HCT116 (cell line): ENCODE data around the gene GNG12. TPM values are rescaled to one million over a fixed set of nuclear protein-coding genes. Genes with fewer than 3 reads are reported as not detected.

Experiments used
- ATAC-seq: fragments of 200-7000 bp; cut with Tn5 transposase; 2 replicates; pipeline ENCODE4 v1.9.1; 2020; ENCODE audit warnings: mild to moderate bottlenecking, moderate library complexity
- BruUV-seq: library from RNA; stranded (reverse); fragments of 400-500 nt; replicated peaks from 2 replicates; lab custom pipeline; 2021; lab: Mats Ljungman, UMichigan
- CTCF ChIA-PET: fragments of 300-600 bp; sonication (Branson Sonifier 250); formaldehyde crosslinking; loops from one replicate; lab custom pipeline; 2021; ENCODE audit warnings: antibody characterized with exemption; lab: Charles Lee
- POLR2A ChIA-PET: fragments of 300-600, 350-600 bp; sonication (Branson Sonifier 250); formaldehyde crosslinking; loops from one replicate; lab custom pipeline; 2021; ENCODE audit warnings: antibody characterized with exemption; lab: Charles Lee
- RAD21 ChIA-PET, 2 experiments: fragments of 300-600 bp; sonication (Branson Sonifier 250); formaldehyde crosslinking; loops; one replicate each; lab custom pipeline; 2023; ENCODE audit warnings: low total read pairs in 2 of 2; ENCODE audit not compliant: uncharacterized antibody in 2 of 2, unreplicated experiment in 2 of 2, low non-redundant PET in 1 of 2; lab: Charles Lee
- DNase-seq: peaks from one replicate; pipeline ENCODE4 v3.0.0-alpha.2; 2010; ENCODE audit warnings: low read depth, low spot score
- H2AFZ ChIP-seq: fragments of 200-600 bp; shearing (Covaris generic), sonication (generic); 2 replicates; pipeline ENCODE4 v1.6.1; 2017; ENCODE audit warnings: low read depth, mixed run types, mixed read lengths, antibody characterized with exemption, low read length; ENCODE audit not compliant: poor library complexity, severe bottlenecking
- H3K27ac ChIP-seq: 2 replicates; pipeline ENCODE4 v1.5.1; 2012; ENCODE audit warnings: low read depth, low read length
- H3K27me3 ChIP-seq: fragments of 200-600 bp; sonication (generic); 2 replicates; pipeline ENCODE4 v1.6.1; 2016; ENCODE audit warnings: mixed run types, low read length, mixed read lengths; ENCODE audit not compliant: insufficient read depth
- H3K36me3 ChIP-seq, 2 experiments: fragments of 200-500 bp in 1 of 2; fragments of 200-600 bp in 1 of 2; sonication (Bioruptor generic) in 1 of 2; sonication (generic) in 1 of 2; 2 replicates each; pipeline versions ENCODE4 v1.5.1 to v1.6.1; 2014 to 2016; ENCODE audit warnings: low read length in 2 of 2, inconsistent platforms in 1 of 2, mixed read lengths in 1 of 2, mixed run types in 1 of 2; ENCODE audit not compliant: insufficient read depth in 2 of 2, control insufficient read depth in 1 of 2
- H3K4me1 ChIP-seq, 2 experiments: fragments of 200-600 bp in 1 of 2; sonication (generic) in 1 of 2; 2 replicates each; pipeline versions ENCODE4 v1.5.1 to v1.6.1; 2012 to 2017; ENCODE audit warnings: low read length in 2 of 2, inconsistent platforms in 1 of 2, mild to moderate bottlenecking in 1 of 2, mixed read lengths in 1 of 2, mixed run types in 1 of 2, moderate library complexity in 1 of 2; ENCODE audit not compliant: insufficient read depth in 2 of 2, control insufficient read depth in 1 of 2
- H3K4me2 ChIP-seq: fragments of 200-600 bp; sonication (generic); 2 replicates; pipeline ENCODE4 v1.6.1; 2017; ENCODE audit warnings: mixed run types, low read length, mixed read lengths
- H3K4me3 ChIP-seq, 2 experiments: fragments of 200-600 bp in 1 of 2; sonication (generic) in 1 of 2; replicated peaks in 1 of 2; 2 replicates each; pipeline ENCODE4 v1.5.1; 2011 to 2016; ENCODE audit warnings: low read length in 2 of 2, control low read depth in 1 of 2, low read depth in 1 of 2, mild to moderate bottlenecking in 1 of 2, mixed read lengths in 1 of 2, mixed run types in 1 of 2
- H3K79me2 ChIP-seq: fragments of 200-600 bp; sonication (generic); 2 replicates; pipeline ENCODE4 v1.6.1; 2017; ENCODE audit warnings: mild to moderate bottlenecking, mixed run types, low read length, moderate library complexity, mixed read lengths; ENCODE audit not compliant: insufficient read depth
- H3K9ac ChIP-seq: fragments of 200-600 bp; sonication (generic); 2 replicates; pipeline ENCODE4 v1.6.1; 2016; ENCODE audit warnings: low read length, mixed read lengths
- H3K9me2 ChIP-seq: fragments of 200-600 bp; sonication (generic), shearing (Covaris generic); 2 replicates; pipeline ENCODE4 v1.6.1; 2017; ENCODE audit warnings: mixed run types, mild to moderate bottlenecking, moderate library complexity; ENCODE audit not compliant: insufficient read depth
- H3K9me3 ChIP-seq, 2 experiments: fragments of 200-500 bp in 1 of 2; fragments of 200-600 bp in 1 of 2; sonication (Bioruptor generic) in 1 of 2; sonication (generic) in 1 of 2; 2 replicates each; pipeline ENCODE4 v1.6.1; 2014 to 2017; ENCODE audit warnings: low read length in 2 of 2, mixed read lengths in 2 of 2, inconsistent platforms in 1 of 2, low read depth in 1 of 2, mild to moderate bottlenecking in 1 of 2, mixed run types in 1 of 2, moderate library complexity in 1 of 2; ENCODE audit not compliant: control insufficient read depth in 1 of 2, insufficient read depth in 1 of 2
- H4K20me1 ChIP-seq: fragments of 200-600 bp; sonication (generic), shearing (Covaris generic); 2 replicates; pipeline ENCODE4 v1.6.1; 2017; ENCODE audit warnings: mixed run types, mild to moderate bottlenecking, moderate library complexity; ENCODE audit not compliant: insufficient read depth
- CEBPB ChIP-seq: IDR thresholded peaks from 2 replicates; pipeline ENCODE4 v1.6.1; 2012; ENCODE audit warnings: low read depth
- EZH2 ChIP-seq: fragments of 200-600 bp; sonication (generic); IDR thresholded peaks from 2 replicates; pipeline ENCODE4 v1.6.1; 2017; ENCODE audit warnings: antibody characterized with exemption, mixed run types
- EZH2phosphoT487 ChIP-seq: fragments of 200-600 bp; IDR thresholded peaks from 2 replicates; pipeline ENCODE4 v1.6.1; 2018; ENCODE audit warnings: antibody characterized with exemption, borderline replicate concordance
- RAD21 ChIP-seq: IDR thresholded peaks from 2 replicates; pipeline ENCODE4 v1.6.1; 2012; ENCODE audit warnings: low read depth, mild to moderate bottlenecking
- SIN3A ChIP-seq: IDR thresholded peaks from 2 replicates; pipeline ENCODE4 v1.6.1; 2012; ENCODE audit warnings: low read depth
- YY1 ChIP-seq: IDR thresholded peaks from 2 replicates; pipeline ENCODE4 v1.6.1; 2011; ENCODE audit warnings: low read length, low read depth, moderate library complexity, mild to moderate bottlenecking; ENCODE audit not compliant: insufficient replicate concordance; ENCODE audit errors: extremely low read depth
- ZNF274 ChIP-seq: fragments of 200-500 bp; sonication (Bioruptor generic); IDR thresholded peaks from 2 replicates; pipeline ENCODE4 v1.6.1; 2014; ENCODE audit warnings: mild to moderate bottlenecking, low read depth, low read length, inconsistent platforms
- intact Hi-C: fragments of 100-400 bp; cut with micrococcal nuclease; formaldehyde crosslinking; loops from 2 replicates; pipeline ENCODE4 v1.10.0; 2022
- total RNA-seq: library from RNA; stranded (reverse); gene quantifications from one replicate; pipeline ENCODE4 v1.2.1, GENCODE V29; 2021; ENCODE audit not compliant: unreplicated experiment
- TF ChIP-seq, protein P1 (sequence below): IDR thresholded peaks from 2 replicates; pipeline ENCODE4 v1.6.1; 2012

The GNG12 gene
- total RNA-seq, 1 experiment from 2014 or later: 49.6 TPM

GRCh38 chr1:67705735-67706453 lies 127.4 kb downstream of the GNG12 start:
- BruUV-seq: no TSS peak
- POLR2A ChIA-PET: no interaction called here
- no peak for TF ChIP-seq RAD21
- no peak for TF ChIP-seq SIN3A
- TF ChIP-seq, protein P1, sequence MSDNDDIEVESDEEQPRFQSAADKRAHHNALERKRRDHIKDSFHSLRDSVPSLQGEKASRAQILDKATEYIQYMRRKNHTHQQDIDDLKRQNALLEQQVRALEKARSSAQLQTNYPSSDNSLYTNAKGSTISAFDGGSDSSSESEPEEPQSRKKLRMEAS: no peak
- TF ChIP-seq CEBPB: no peak
- TF ChIP-seq ZNF274: no peak

DNA sequence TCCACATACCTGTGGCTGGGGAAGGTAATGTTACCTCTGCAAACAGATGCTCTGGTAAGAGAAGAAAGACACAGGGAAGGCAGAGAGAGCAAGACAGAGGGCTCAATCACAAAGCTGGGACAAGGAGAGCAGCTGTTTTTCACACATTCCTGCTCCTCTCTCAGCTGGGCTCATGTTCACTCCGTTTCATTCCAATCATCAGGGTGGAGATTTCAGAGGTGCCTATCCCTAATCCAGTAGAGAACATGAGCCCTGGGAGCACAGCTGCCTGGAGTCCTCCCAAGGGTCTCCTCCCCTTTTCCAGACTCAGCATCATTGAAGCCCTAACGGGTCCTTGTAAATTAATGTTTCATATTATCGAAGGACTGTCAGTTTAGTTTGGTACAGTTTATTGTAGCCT lies 128.9 kb downstream of the GNG12 start:
- no peak for ATAC-seq
- no peak overlapping the region for H3K4me2 ChIP-seq
- no peak overlapping the region for H3K27ac ChIP-seq
- POLR2A ChIA-PET: interaction anchor here (2.2 kb wide), 1 partner anchor 19 kb away, joined by 10 read pairs; the partner anchor contains the start of gene GADD45A
- H4K20me1 ChIP-seq: no peaks in the 10 kb centered on the region
- H3K79me2 ChIP-seq: no peaks in the 10 kb centered on the region
- no peaks in the 10 kb centered on the region for H3K9me3 ChIP-seq
- no peaks in the 10 kb centered on the region for H3K36me3 ChIP-seq
- H3K9ac ChIP-seq: no peak overlapping the region
- BruUV-seq: no TSS peak
- TF ChIP-seq EZH2 (no peak), YY1 (no peak), EZH2phosphoT487 (no peak), CEBPB (no peak)
- TF ChIP-seq, all 23 proteins: peak for 0
- Histone ChIP-seq H3K27me3 (no peaks in the 10 kb centered on the region), H3K9me2 (no peaks in the 10 kb centered on the region), H2AFZ (no peak overlapping the region), H3K4me1 (peaks cover 38 to 51% of the 10 kb centered on the region in 2 experiments), H3K4me3 (no peak overlapping the region)
- intact Hi-C loops: no loop called here
- DNase-seq: no peak
- RAD21 ChIA-PET: no interaction called here
- CTCF ChIA-PET: no interaction called here

More at GRCh38 chr1:67705735-67706453, 127.4 kb downstream of the GNG12 start:
- no peaks in the 10 kb centered on the region for H3K79me2 ChIP-seq
- DNase-seq: no peak
- no peak overlapping the region for H3K9ac ChIP-seq
- no peaks in the 10 kb centered on the region for H3K36me3 ChIP-seq
- intact Hi-C loops: no loop called here
- no peak for ATAC-seq
- no peaks in the 10 kb centered on the region for H3K9me3 ChIP-seq
- ChIA-PET CTCF (no interaction called here), RAD21 (no interaction called here)
- H2AFZ ChIP-seq: no peak overlapping the region
- H3K27me3 ChIP-seq: no peaks in the 10 kb centered on the region
- H3K4me1 ChIP-seq: peaks cover 31 to 46% of the 10 kb centered on the region in 2 experiments
- no peak overlapping the region for H3K4me2 ChIP-seq
- H4K20me1 ChIP-seq: no peaks in the 10 kb centered on the region
- no peaks in the 10 kb centered on the region for H3K9me2 ChIP-seq
- H3K4me3 ChIP-seq: no peak overlapping the region
- H3K27ac ChIP-seq: no peak overlapping the region
